H9 (cell line): Measurements from ENCODE around the gene NPS. TPM values are rescaled to one million over a fixed set of nuclear protein-coding genes. Genes with fewer than 3 reads are reported as not detected.

Source experiments
- DNase-seq: peaks from one replicate; pipeline ENCODE4 v3.0.0-alpha.2; 2017
- H2AFZ ChIP-seq: one replicate; pipeline ENCODE4 v1.6.1; 2013; ENCODE audit warnings: mild to moderate bottlenecking, low read length, control low read depth, moderate library complexity
- H2AK5ac ChIP-seq: 2 replicates; pipeline ENCODE4 v1.6.1; 2013; ENCODE audit warnings: low read length, control low read depth, mixed read lengths; ENCODE audit not compliant: insufficient read length
- H2BK120ac ChIP-seq: one replicate; pipeline ENCODE4 v1.6.1; 2013; ENCODE audit warnings: low read depth, mild to moderate bottlenecking, low read length, control low read depth, inconsistent platforms; ENCODE audit not compliant: poor library complexity, severe bottlenecking
- H2BK12ac ChIP-seq: 2 replicates; pipeline ENCODE4 v1.6.1; 2013; ENCODE audit warnings: low read length, control low read depth, mixed read lengths, low read depth; ENCODE audit not compliant: insufficient read length
- H2BK15ac ChIP-seq: 2 replicates; pipeline ENCODE4 v1.6.1; 2013; ENCODE audit warnings: low read depth, low read length, control low read depth
- H2BK20ac ChIP-seq: one replicate; pipeline ENCODE4 v1.6.1; 2013; ENCODE audit warnings: low read depth, mild to moderate bottlenecking, low read length, control low read depth, inconsistent platforms; ENCODE audit not compliant: poor library complexity, severe bottlenecking
- H2BK5ac ChIP-seq: 2 replicates; pipeline ENCODE4 v1.6.1; 2013; ENCODE audit warnings: low read length, control low read depth, mixed read lengths; ENCODE audit not compliant: insufficient read length
- H3K14ac ChIP-seq: 2 replicates; pipeline ENCODE4 v1.6.1; 2013; ENCODE audit warnings: low read length, control low read depth; ENCODE audit not compliant: insufficient read depth
- H3K18ac ChIP-seq: 2 replicates; pipeline ENCODE4 v1.6.1; 2013; ENCODE audit warnings: low read depth, mild to moderate bottlenecking, mixed read lengths, low read length, control low read depth; ENCODE audit not compliant: insufficient read length
- H3K23ac ChIP-seq: 2 replicates; pipeline ENCODE4 v1.6.1; 2013; ENCODE audit warnings: low read length, control low read depth, mixed read lengths, low read depth; ENCODE audit not compliant: insufficient read length
- H3K23me2 ChIP-seq: 2 replicates; pipeline ENCODE4 v1.6.1; 2013; ENCODE audit warnings: low read depth, mild to moderate bottlenecking, mixed read lengths, low read length, control low read depth; ENCODE audit not compliant: insufficient read length, poor library complexity, severe bottlenecking
- H3K27ac ChIP-seq: 2 replicates; pipeline ENCODE4 v1.5.1; 2013; ENCODE audit warnings: low read length, control low read depth, mixed read lengths, low read depth; ENCODE audit not compliant: insufficient read length
- H3K27me3 ChIP-seq: 2 replicates; pipeline ENCODE4 v1.6.1; 2013; ENCODE audit warnings: low read length, control low read depth, inconsistent platforms; ENCODE audit not compliant: insufficient read depth
- H3K4ac ChIP-seq: 2 replicates; pipeline ENCODE4 v1.6.1; 2013; ENCODE audit warnings: low read depth, mild to moderate bottlenecking, control low read depth, inconsistent platforms, low read length, moderate library complexity
- H3K4me1 ChIP-seq: 2 replicates; pipeline ENCODE4 v1.6.1; 2013; ENCODE audit warnings: low read length, control low read depth, inconsistent platforms; ENCODE audit not compliant: insufficient read depth
- H3K4me2 ChIP-seq: 2 replicates; pipeline ENCODE4 v1.6.1; 2013; ENCODE audit warnings: low read length, control low read depth, mixed read lengths; ENCODE audit not compliant: insufficient read length, insufficient read depth
- H3K56ac ChIP-seq: 2 replicates; pipeline ENCODE4 v1.6.1; 2013; ENCODE audit warnings: low read depth, mild to moderate bottlenecking, mixed read lengths, low read length, control low read depth; ENCODE audit not compliant: insufficient read length
- H3K79me1 ChIP-seq: 2 replicates; pipeline ENCODE4 v1.6.1; 2013; ENCODE audit warnings: low read depth, mild to moderate bottlenecking, moderate library complexity, low read length, control low read depth, inconsistent platforms; ENCODE audit not compliant: insufficient read depth, poor library complexity, severe bottlenecking
- H3K79me2 ChIP-seq: 2 replicates; pipeline ENCODE4 v1.6.1; 2013; ENCODE audit warnings: low read length, control low read depth, inconsistent platforms; ENCODE audit not compliant: insufficient read depth
- H3K9ac ChIP-seq: 2 replicates; pipeline ENCODE4 v1.6.1; 2013; ENCODE audit warnings: low read length, control low read depth, mixed read lengths; ENCODE audit not compliant: insufficient read length; ENCODE audit errors: extremely low read depth
- H3K9me3 ChIP-seq: one replicate; pipeline ENCODE4 v1.6.1; 2013; ENCODE audit warnings: low read depth, low read length, inconsistent platforms; ENCODE audit not compliant: control insufficient read depth
- H3T11ph ChIP-seq: one replicate; pipeline ENCODE4 v1.6.1; 2013; ENCODE audit warnings: mild to moderate bottlenecking, low read length, control low read depth, inconsistent platforms
- H4K20me1 ChIP-seq: one replicate; pipeline ENCODE4 v1.6.1; 2013; ENCODE audit not compliant: control insufficient read depth, insufficient read length, insufficient read depth
- H4K5ac ChIP-seq: 2 replicates; pipeline ENCODE4 v1.6.1; 2013; ENCODE audit warnings: low read depth, mild to moderate bottlenecking, mixed read lengths, low read length, control low read depth; ENCODE audit not compliant: insufficient read length
- H4K8ac ChIP-seq: replicated peaks from 2 replicates; pipeline ENCODE4 v1.6.1; 2013; ENCODE audit warnings: low read length, control low read depth, mixed read lengths, low read depth; ENCODE audit not compliant: insufficient read length
- H4K91ac ChIP-seq: 2 replicates; pipeline ENCODE4 v1.6.1; 2013; ENCODE audit warnings: low read depth, mild to moderate bottlenecking, moderate library complexity, mixed read lengths, low read length, control low read depth; ENCODE audit not compliant: insufficient read length
- H3K27ac Mint-ChIP-seq, 3 experiments: 2 replicates in 2 of 3; 3 replicates in 1 of 3; pipeline ENCODE4 v1.8.0; 2020 to 2021; ENCODE audit warnings: mixed read lengths in 3 of 3, mild to moderate bottlenecking in 1 of 3, moderate library complexity in 1 of 3
- H3K27me3 Mint-ChIP-seq: 2 replicates; pipeline ENCODE4 v1.8.0; 2021; ENCODE audit warnings: low read depth, mild to moderate bottlenecking, moderate library complexity, mixed read lengths
- H3K36me3 Mint-ChIP-seq, 3 experiments: 2 replicates in 2 of 3; 3 replicates in 1 of 3; pipeline ENCODE4 v1.8.0; 2020 to 2021; ENCODE audit warnings: low read depth in 3 of 3, mixed read lengths in 3 of 3; ENCODE audit not compliant: insufficient read depth in 1 of 3
- H3K4me1 Mint-ChIP-seq, 2 experiments: 2 replicates each; pipeline ENCODE4 v1.8.0; 2020; ENCODE audit warnings: mixed read lengths in 2 of 2
- H3K4me3 Mint-ChIP-seq, 2 experiments: 2 replicates in 1 of 2; 3 replicates in 1 of 2; pipeline ENCODE4 v1.8.0; 2020 to 2021; ENCODE audit warnings: mild to moderate bottlenecking in 2 of 2, mixed read lengths in 2 of 2, moderate library complexity in 1 of 2
- H3K9me3 Mint-ChIP-seq, 2 experiments: 2 replicates in 1 of 2; 3 replicates in 1 of 2; pipeline ENCODE4 v1.8.0; 2020; ENCODE audit warnings: mild to moderate bottlenecking in 2 of 2, mixed read lengths in 2 of 2, moderate library complexity in 1 of 2
- CTCF ChIP-seq: fragments of 200-600 bp; sonication (generic); conservative IDR thresholded peaks from 3 replicates; pipeline ENCODE4 v1.8.0; 2021; ENCODE audit warnings: antibody characterized with exemption, mild to moderate bottlenecking
- WGBS: extraction: QIAGEN DNeasy Blood & Tissue Kit; methylation state at CpG from one replicate; pipeline ENCODE4 v1.1.7; 2013; ENCODE audit warnings: missing lambda C conversion rate, low lambda C conversion rate, mixed read lengths; ENCODE audit not compliant: insufficient read length; ENCODE audit errors: extremely low coverage; 5-methylcytosine and 5-hydroxymethylcytosine counted together
- total RNA-seq: library from RNA; stranded (reverse); gene quantifications from 2 replicates; pipeline ENCODE4 v1.2.1, GENCODE V29; 2021

The NPS gene
- total RNA-seq, 1 experiment from 2014 or later, result not detected

- no peak overlapping the region for H2BK15ac ChIP-seq
- no peak overlapping the region for H2BK5ac ChIP-seq
- H3K27me3 ChIP-seq, result no peaks in the 10 kb centered on the region
- no peak for TF ChIP-seq CTCF
- H3K18ac ChIP-seq, result no peak overlapping the region
- no peak overlapping the region for H3K4me2 ChIP-seq
- no CpG with 5 or more reads among the region's 7 CpGs for WGBS
- Mint-ChIP-seq H3K27ac (no peak overlapping the region), H3K9me3 (no peaks in the 10 kb centered on the region), H3K27me3 (peaks cover 9% of the 10 kb centered on the region), H3K4me3 (no peak overlapping the region), H3K4me1 (peaks cover 3 to 4% of the 10 kb centered on the region in 2 experiments), H3K36me3 (no peaks in the 10 kb centered on the region)
- no peak overlapping the region for H2AFZ ChIP-seq
- H3K23ac ChIP-seq, result no peak overlapping the region
- H4K20me1 ChIP-seq, result no peaks in the 10 kb centered on the region
- H3K4ac ChIP-seq, result no peak overlapping the region
- H3T11ph ChIP-seq, result no peak overlapping the region
- no peak overlapping the region for H2BK12ac ChIP-seq
- no peaks in the 10 kb centered on the region for H3K79me1 ChIP-seq
- 0 out of 2 replicates have a peak, but pooled peaks cover 2% of the 10 kb centered on the region for H3K4me1 ChIP-seq
- DNase-seq, result no peak
- H2BK120ac ChIP-seq, result no peak overlapping the region
- no peak overlapping the region for H2BK20ac ChIP-seq
- H3K14ac ChIP-seq, result no peak overlapping the region
- H3K27ac ChIP-seq, result no peak overlapping the region
- H3K9ac ChIP-seq, result no peak overlapping the region
- H3K23me2 ChIP-seq, result no peaks in the 10 kb centered on the region
- no peaks in the 10 kb centered on the region for H3K9me3 ChIP-seq
- H3K56ac ChIP-seq, result no peak overlapping the region
- H3K79me2 ChIP-seq, result no peaks in the 10 kb centered on the region
- H4K5ac ChIP-seq, result no peak overlapping the region
- H4K91ac ChIP-seq, result no peak overlapping the region
- no peak overlapping the region for H2AK5ac ChIP-seq
- no peak overlapping the region for H4K8ac ChIP-seq
Measured at GRCh38 chr10:127553417-127553816, 4.3 kb downstream of the NPS start.
